Measurements from ENCODE around the gene GUCY2F.

GUCY2F gene

DNA sequence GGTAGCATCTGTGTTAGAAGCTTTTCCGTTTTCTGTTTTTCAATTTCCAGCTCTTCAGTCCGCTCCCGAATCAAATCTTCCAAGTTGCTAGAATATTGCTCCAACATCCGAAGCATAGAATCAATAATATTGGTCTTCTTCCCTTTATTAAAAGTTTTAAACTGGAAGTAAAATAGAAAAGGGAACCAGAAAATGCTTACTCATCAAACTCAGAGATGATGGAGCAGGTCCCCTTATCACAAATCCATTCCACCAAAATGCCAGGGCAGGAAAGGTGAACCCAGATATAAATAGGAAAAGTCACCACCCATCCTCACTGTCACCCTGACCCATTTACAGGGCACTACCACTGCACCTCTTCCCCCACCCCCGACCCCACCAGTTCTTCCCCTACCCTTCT, 89.0 kb downstream of the GUCY2F start:
- DNase-seq = no peak

DNA sequence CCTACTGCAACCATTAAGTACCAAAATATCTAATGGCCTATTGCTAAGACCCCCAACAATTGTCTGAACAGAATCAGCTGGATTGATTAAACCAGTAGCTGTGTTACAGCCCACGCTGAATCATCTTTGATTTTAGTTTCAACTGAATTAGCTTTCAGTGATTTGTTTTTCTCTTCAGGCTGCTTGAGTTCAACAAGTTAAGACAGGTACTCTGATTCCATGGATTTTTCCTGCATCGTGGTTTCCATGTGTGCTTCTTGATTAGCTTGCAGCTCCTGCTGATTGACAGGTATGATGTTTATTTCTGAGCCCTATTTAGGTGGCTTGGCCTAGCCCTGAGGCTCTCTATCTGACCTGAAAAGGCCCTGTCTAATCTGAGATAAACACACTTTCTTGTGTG, 91.3 kb downstream of the GUCY2F start:
- no peak for DNase-seq

DNA sequence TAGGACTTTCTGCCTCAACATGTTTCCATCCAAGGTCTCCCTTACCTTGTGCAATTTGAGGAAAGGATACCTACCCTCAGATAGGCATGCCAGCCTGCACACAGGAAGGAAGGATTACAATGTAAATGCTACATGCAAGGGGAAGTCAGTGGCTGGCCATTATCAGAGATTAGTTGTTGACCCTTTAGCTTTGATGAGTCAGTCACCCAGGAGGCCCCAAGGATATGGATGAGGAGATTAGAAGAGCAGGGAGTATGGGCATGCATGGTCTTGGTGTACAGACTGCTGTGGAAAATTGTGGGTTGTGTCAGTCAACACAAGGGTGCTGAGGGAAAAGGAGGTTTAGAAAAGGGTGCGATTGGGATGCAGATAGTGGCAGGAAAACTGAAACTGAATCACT, 92.0 kb downstream of the GUCY2F start:
- no peak for DNase-seq

DNA sequence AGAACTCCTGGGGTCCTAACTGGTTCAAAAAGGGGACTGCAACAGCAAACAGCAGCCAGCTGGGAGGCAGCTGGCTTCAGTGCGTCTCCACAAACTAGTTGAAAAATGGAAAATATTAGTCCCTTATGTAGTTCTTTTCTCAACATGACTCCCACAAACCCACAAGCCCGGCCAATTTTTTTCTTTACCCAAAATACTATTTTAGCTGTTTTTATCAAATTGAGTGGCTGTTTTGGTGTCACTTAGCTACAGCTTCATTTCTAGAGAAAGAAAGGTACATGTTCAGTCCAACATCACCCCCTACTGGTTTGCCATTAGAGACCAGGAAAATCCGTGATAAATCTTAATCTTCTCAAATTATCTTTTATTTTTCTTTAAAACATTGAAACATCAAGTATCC, 97.2 kb downstream of the GUCY2F start:
- DNase-seq = no peak

DNA sequence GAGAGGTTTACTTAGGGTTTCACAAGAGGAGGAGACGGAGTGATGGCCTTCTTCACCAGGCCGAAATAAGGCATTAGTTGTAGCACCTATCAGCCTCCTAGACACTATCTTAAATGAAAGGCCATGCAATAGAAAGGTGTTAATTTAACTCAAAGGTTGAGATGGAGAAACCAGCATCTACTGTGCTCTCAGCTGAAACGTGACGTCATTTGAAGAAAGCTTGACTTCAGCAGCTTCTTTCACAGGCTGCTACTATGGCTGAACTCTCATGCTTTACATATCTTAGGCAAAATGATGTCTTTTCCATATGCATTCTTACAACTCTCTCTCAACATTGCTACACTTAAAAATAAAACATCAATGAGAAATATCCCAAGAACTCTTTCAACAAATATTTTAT, 99.6 kb downstream of the GUCY2F start:
- no peak for DNase-seq

DNA sequence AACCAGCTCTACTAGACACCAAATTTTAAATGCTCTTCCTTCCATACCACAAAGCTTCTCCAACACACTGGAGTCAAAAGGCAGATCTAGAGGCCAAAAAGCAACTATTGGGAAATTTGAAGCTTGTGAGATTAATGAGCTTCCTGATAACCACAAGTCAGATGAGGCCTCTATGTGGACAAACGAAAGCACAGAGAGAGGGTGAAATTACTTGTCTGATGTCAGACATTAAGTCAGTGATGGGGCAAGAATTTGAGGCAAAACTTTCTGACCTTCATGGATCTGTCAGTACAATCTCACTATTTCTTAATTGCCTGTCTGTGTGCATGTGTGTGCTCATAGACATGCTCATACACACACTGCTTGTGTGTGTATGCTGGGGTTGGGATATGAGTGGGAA, 103.6 kb downstream of the GUCY2F start:
- DNase-seq = no peak

DNA sequence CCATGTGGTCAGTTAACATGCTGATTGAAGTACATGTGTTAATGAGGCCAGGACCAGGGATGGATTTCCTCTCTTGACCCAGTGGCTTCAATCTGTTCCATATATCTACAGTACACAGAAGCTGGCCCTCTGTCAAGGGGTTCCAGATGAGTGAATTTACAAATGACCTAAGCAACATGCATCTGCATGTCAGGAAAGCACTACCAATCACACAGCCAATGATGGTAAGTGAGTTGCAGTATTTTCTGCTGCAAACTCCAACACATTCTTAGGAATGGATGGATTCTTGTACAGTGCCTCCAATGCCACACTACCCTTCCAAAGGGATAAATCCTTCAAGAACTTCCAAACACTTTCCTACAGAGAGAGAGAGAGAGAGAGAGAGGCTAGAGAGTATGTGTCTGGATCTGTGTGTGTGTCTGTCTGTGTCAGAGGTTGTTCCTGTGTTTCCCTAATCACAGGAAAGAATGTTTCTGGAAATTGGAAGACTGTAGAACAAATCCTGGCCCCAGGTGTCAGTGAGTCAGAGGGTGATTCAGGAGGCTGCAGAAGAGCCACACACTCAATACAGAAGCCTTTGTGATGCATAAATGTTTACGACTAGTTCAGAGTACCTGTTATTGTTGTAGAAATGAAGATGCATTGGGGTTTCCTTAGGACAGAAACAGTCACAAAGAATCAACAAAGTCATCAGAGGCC, 107.5 kb downstream of the GUCY2F start:
- no peak for DNase-seq

DNA sequence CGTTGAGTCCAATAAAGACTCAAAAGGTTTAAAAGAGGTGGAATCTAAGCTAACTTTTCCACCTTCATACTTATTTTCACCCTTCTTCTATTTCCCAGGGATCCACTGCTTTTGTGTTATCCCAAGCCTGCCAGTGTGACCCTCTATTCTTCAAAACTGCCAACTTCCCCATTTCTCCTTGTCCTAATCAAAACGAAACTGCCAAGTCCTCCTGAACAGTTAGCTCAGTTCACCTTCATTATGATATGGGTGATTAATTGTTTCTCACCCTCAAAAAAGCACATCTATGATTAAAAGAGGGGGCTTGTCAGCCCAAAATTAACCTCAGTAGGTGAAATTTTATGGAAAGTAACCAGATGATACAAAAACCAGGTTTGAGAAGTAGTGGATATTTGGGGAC, 108.4 kb downstream of the GUCY2F start:
- DNase-seq = no peak

DNA sequence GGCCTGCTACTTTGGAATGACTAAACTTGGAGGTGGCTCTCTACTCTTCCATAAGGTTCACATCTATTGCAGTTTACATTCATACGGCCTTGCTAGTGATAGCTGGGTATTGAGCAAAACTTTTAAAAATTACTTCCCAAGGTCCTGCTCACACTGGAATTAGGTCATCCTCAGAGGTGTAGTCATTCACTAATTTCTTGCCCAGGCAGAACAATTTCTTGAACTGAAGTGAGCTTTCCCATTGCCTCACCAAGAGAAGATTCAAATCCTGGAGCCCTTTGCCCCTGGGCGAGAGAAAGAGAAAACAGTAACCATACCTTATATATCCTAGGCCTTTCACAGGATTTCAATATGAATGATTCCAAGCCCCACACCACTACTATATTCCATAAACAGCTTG, 109.2 kb downstream of the GUCY2F start:
- no peak for DNase-seq

DNA sequence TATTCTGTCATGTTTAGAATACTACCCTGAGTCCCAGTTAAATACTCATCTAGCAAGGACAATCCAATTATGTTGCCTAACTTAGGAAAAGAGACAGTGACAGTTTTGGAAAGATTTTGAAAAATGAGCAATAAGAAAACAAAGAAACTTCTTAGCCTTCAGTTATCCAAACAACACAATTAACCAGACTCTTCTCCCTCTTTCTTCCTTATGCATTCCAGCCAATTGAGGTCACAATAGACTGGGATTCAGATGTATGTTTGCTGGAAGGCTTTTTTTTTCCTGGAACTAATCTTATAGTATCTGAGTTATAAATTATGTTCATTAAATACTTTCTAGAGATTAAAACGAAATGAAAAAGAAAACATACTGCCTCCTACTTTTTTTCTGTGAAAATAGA, 109.6 kb downstream of the GUCY2F start:
- no peak for DNase-seq

DNA sequence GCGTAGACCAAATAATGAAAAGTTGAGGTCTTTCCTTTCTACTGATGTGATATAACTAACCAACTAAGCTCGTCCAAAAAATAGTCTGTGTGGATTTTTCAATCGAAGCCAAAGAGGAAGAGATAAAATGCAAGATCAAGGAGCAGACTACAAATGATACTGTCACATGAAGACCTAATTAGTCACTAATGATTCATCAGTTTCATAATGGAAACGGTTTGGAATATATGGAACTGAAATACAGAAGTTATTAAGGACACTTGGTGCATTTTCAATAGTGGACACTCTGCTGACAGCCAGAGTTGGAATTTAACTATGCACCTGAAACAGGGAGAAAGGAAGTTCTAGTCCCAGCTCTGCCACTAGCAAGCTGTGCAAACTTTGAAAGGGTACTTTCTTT, 119.8 kb downstream of the GUCY2F start:
- no peak for DNase-seq

DNA sequence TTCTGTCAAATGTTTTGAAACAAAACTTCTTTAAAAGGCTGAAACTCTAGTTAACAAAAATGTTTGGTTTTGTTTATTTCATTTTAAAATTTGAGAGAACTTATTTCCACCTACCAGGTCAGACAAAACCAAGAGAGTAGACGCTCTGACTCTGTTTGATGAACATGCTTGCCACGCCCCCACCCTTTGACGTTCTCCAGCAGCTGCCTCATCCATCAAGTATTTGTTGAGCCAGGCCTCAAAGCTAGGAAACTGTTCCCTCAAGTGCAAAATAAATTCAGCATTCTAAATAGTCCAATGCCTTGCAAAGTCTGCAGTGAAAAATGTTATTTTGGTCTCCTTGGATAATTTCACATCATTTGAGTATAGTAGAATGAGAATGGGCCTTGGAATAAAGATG, 121.6 kb downstream of the GUCY2F start:
- no peak for DNase-seq

DNA sequence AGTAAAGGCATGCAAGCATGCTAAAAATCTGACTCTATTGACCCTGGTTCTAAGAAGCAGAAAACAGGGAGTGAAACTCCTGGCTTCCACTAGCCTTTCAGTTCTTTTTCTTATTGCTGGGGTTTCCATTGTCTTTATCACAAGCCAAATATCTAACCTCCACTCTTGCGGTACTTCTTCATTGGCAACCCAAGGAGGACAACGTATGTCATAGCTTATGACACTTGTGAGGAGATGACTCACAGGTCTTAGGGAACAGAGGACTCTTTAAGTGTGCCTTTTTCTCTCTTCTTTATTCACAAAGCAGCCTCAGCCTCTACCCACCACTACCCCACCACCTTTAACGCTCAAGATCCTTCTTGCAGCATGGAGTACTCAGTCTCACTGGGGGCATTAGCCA, 124.2 kb downstream of the GUCY2F start:
- DNase-seq = no peak

DNA sequence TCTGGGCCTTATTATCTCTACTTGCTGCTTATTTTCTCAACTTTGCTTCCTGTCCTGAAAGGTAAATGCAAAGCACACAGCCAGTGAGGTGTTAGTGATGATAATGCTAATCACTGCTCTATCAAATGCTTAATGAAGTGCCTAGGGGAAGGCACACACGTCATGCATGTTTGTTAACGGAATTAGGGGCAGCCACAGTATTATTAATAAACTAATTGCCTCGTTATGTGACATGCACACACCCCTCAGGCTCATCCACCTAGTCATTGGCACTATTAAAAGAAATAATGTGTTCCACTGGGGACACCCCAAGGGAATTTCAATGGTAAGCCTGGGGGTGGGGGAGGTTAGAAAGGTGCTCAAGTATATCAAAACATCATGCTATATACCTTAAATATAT, 125.2 kb downstream of the GUCY2F start:
- DNase-seq = no peak

DNA sequence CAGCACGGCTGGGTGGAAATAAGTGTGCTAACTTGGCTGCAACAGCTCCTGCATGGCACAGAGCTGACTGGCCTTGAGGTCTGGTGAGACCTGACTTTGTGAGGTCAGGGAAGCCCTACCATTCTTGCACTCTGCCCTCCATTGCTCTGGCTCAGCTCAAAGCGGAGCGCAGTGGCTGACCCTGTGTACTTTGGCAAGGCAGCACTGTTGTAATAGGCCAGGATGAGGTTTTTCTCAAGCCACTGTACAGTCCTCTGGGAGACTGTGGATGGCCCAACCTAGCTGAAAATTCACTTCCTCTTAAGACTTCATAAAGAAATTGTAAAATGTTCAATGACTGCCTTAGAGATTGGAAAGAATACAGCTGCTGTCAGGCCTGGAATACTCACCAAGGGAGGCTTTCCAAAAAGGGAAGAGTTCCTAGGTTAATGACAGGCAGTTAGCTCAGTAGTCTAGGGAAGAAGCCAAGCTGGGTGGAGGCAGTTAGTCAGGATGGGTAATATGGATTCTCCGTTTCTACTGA, 129.8 kb downstream of the GUCY2F start:
- no peak for DNase-seq

DNA sequence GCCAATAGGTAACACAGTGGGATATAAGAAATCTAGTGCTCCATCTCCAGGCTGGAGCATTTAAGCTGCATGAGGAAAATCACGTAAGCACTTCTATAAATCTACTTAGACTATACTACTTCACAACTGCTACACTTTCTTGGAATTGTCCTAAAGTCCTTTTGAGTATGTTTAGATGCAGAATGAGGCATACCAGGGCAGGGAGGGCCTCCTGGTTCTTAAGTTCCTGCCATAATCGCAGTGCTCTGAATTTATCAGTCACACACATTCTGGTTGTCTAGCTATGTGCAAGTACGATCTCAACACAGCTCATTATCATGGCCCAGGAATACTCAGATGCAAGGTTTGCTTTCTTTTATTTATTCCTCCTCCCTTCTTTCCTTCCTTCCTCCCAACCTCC, 130.3 kb downstream of the GUCY2F start:
- DNase-seq = no peak

DNA sequence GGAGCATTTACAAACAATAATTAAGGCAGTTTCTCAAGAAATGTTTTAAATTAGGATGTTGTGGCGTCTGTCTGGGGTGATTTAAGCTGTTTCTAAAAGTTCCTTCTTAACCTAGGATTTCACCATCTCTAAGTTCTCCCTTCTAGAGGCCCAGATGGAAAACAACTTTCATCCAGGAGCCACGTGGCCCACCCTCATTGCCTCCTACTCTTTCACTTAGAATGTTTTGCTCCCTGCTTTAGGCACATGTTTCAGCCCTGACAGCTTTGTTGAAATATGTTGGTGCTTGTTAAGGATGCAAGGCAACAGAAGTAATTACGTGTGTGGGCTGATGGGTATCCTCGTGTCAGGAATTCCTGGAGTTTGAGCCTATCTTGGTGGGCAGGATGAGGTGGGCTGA, 131.3 kb downstream of the GUCY2F start:
- no peak for DNase-seq

DNA sequence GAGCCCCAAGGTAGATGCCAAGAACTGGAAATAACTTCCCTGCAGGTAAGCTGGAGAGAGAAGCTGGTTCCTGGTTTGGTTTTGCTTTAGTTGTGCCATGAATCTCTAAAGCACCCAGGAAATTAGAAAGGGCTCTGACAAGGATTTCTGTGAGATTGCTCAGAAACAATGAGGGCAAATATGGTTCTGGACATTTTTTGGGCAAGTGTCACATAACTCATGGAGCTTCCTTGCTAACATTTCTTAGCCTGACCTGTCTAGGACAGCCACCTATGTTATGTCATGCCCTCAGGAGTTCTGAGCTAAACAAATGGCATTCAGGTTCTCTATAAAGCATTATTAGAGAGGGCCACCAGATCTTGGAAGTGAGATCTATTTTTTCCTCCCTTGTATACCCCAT, 131.8 kb downstream of the GUCY2F start:
- no peak for DNase-seq

DNA sequence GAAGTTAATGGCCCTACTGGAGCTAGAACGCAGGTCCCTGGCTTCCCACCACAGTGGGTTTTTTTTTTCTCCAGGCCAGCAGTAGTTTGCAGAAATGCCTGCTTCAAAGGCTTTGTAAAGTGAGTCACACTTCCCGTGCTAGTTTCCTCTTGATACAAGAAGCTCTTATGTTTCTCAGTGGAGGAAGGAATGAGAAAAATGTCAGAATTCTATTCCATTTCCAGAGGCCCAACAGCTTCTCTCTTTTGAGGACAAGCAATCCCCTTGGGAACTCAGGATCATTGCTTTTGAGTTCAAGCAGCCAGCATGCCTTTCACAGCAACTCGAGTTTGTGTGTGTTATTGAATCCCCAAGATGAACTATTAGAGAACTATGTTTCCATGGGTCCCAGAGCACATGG, 134.3 kb downstream of the GUCY2F start:
- no peak for DNase-seq

DNA sequence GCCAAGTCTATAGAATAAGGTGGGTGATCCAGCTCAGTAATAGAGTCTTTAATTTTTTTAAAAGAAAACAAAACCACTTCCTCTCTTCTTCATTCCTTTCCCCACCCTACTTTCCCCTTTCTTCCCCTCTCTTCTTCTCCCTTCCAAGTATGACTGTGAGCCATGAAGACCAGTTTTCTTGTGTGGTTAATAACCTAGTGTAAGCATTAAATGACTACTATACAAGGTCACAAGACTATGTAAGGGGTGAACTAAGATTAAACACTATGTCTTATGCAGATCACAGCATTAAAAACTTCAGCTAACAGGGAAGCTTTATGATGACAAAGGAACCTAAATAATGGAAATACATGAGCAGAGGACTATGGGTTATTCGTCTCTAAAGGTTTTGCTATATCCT, 135.4 kb downstream of the GUCY2F start:
- no peak for DNase-seq

DNA sequence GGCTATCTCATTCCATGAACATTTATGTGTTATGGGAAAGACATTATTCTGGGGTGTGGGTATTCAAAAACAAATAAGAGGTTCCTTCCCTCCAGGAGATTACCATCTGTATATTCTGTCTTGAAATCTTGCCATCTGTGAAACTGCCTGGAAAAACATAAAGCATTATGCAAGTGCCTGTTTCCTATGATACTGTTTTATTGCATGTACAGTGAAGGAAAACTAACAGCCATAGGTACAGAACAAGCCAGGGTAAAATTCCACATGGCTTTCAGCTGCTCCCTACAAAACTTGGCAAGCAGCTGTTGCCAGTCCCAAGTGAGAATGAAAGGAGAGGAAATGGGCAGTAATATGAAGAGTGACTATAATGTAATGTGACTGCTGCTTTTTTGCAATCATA, 136.0 kb downstream of the GUCY2F start:
- no peak for DNase-seq

DNA sequence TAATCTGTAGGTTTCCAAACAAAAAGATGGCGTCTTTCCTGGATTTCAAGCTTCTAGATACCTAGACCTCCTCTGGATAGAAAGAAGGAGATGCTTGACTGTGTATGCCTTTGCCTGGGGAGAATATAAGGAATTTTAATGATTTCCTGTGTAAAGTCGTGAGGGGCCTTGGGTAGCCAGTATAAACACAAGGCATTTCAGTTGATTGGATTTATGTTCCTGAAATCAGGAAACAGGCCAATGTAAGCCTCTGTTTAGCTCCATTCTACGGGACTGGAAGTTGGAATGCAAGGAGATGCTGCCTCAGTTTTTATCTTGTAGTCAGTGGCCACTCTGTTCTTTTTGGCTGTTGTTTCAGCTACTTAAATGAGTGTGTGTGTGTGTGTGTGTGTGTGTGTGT, 137.2 kb downstream of the GUCY2F start:
- DNase-seq = no peak

DNA sequence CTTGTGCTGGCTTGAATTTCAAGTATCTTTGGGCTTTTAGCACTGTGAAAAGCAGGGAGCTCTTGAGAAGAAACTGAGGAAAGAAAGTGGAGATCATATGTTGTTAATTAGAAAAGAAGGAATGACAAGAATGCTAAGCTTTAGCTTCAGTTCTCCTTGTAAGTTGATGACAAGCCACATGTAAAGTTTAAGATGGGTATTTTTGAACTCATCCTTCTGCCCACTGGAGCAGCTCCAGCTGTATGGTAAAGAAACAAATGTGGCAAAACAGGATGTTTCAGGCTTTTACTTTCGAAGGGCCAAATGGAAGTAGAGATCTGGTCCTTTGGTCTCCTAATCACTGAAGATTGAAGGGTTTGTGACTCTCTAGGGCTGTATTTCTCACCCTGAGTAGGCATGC, 137.8 kb downstream of the GUCY2F start:
- no peak for DNase-seq

DNA sequence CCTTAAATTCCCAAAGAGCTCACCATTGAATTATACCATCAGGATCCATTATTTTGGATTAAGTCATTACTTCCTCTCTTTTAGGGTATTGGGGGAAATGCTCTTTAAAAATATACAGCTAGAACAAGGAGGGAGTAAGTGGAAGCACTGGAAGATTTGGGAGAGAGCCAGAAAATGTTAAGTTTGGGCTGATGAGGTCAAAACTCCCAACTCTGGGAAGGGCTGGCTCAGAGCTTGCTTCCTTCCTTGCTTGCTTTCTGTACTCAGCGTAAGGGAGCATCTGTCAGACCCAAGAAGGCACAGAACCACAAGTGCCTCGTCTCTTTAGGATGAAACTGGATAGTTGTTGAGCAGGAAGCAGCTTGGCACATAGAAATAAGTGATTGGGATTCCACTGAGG, 138.2 kb downstream of the GUCY2F start:
- no peak for DNase-seq

DNA sequence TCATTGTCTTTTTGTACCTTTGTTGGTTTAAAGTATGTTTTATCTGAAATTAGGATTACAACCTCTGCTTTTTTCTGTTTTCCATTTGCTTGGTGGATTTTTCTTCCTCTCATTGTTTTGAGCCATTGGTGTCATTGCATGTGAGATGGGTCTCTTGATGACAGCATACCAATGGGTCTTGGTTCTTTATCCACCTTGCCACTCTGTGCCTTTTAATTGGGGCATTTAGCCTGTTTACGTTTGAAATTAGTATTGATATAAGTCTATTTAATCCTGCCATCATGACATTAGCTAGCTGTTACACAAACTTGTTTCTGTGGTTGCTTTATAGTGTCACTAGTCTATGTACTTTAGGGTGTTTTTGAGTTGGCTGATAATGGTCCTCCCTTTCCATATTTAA, 145.7 kb downstream of the GUCY2F start:
- no peak for DNase-seq

DNA sequence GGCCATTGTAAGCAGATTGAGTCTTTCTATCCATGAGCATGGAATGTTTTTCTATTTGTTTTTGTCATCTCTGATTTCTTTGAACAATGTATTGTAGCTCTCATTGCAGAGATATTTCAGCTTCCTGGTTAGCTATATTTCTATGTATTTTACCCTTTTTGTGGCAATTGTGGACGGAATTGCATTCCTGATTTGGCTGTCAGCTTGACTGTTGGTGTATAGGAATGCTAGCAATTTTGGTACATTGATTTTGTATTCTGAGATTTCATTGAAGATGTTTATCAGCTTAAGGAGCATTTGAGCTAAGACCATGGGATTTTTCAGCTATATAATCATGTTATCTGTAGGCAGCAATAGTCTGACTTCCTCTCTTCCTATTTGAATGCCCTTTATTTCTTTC, 154.6 kb downstream of the GUCY2F start:
- no peak for DNase-seq

Data from GDM1 (cell line).